ENCODE results near the gene FBRSL1.
"Not testable (repeated sequence)": the region's sequence is repeated elsewhere in the genome, so short reads cannot be mapped to it uniquely, and the experiment has no call there.

FBRSL1 gene

DNA sequence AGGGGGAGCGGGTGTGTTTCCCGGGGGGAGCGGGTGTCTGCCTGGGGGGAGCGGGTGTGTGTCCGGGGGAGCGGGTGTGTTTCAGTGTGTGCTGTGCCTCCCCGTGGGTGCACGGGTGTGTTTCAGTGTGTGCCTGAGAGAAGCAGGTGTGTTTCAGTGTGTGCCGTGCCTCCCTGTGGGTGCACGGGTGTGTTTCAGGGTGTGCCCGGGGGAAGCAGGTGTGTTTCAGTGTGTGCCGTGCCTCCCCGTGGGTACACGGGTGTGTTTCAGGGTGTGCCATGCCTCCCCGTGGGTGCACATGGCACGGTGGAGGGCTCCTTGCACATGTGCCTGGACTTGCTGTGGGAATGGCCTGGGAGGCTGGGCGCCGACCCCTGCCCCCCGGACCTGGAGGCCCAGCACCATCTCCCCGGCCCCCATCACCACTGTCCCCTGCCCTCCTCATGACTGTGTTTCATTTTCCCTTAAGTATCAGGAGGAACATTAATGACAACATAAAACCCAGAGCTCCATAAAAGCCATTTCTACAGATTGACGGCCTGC is 38.7 kb downstream of the FBRSL1 start:
- in situ Hi-C loops (cut with HindIII; ENCODE audit: low pct_ligation_motif_present, low pct_unique_long_range_greater_than_20kb, low sequenced_read_pairs) = no loop called here
- DNase-seq = no peak

DNA sequence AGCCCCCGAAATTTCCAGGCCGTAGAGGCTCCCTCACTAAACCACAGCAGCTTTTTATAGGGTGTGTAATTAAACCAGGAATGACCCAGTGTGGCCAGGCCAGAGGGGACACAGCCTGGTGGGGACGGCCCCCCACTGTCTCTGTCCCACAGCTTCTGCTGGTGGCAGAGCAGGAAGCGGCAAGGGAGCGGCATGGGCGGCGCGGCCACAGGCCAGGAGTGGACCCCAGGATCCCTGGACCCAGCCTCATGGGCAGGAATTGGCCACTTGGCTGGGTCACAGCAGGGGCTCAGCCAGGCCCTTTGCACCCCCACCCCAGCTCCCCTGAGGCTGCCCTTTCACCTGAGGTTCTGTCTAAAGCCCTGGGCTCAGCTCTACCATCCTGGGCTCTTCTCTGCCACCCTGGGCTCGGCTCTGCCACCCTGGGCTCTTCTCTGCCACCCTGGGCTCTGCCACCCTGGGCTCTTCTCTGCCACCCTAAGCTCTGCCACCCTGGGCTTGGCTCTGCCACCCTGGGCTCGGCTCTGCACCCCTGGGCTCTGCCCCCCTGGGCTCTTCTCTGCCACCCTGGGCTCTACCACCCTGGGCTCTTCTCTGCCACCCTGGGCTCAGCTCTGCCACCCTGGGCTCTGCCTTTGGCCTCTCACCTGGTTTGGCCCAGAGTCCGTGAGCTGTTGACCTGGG is 39.3 kb downstream of the FBRSL1 start:
- no peak for DNase-seq
- in situ Hi-C loops (cut with HindIII; ENCODE audit: low pct_ligation_motif_present, low pct_unique_long_range_greater_than_20kb, low sequenced_read_pairs) = no loop called here

DNA sequence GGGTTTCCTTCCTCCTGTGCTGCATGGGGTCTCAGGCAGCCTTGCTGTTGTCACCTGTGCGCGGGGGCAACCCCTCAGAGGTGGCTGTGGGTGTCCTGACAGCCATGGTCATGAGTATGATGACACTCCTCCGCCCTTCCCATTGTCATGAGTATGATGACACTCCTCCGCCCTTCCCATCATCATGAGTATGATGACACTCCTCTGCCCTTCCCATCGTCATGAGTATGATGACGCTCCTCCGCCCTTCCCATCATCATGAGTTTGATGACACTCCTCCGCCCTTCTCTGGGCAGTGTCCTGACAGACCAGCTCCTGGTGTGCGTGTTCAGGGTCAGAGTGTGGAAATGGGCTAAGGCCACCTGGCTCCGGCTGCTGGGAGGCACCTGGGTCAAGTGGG is 40.0 kb downstream of the FBRSL1 start:
- no peak for DNase-seq
- in situ Hi-C loops (cut with HindIII; ENCODE audit: low pct_ligation_motif_present, low pct_unique_long_range_greater_than_20kb, low sequenced_read_pairs) = no loop called here

DNA sequence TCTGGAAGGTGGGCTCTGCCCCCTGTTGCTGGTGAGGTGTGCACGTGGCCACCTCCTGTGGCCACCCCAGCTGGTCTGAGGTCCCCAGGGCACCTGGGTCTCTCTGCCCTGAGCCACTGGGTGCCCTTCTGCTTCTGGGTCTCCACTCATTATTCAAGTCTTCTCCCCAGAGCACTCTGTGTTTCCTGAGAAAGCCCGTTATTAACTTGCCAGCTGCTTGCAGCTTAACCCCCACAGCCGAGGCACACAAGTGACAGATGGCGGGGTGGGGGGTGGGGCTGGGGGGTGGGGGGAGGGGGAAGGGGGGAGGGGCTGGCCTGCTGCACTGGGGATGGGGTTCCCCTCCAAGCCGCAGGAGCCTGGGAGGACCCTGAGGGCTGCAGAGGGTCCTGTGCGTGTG is 40.5 kb downstream of the FBRSL1 start:
- in situ Hi-C loops (cut with HindIII; ENCODE audit: low pct_ligation_motif_present, low pct_unique_long_range_greater_than_20kb, low sequenced_read_pairs) = no loop called here
- DNase-seq = no peak

DNA sequence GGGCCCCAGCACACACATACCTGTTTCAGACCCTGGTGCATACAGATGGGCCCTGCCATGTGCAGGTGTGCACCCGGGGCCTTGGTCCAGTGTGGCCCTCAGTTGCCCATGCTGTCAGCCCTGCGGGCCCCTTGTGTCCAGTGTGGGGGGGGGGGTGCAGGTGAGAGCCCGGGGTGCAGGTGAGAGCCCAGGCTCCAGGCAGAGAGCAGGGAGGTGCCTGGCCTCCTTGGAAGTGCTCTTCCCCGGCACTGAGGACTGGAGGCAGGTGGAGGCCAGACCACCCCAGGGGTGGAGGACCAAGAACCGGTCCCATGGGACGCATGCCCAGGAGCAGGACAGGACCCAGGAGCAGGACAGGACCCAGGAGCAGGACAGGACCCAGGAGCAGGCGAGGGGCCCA is 40.9 kb downstream of the FBRSL1 start:
- no peak for DNase-seq
- in situ Hi-C loops (cut with HindIII; ENCODE audit: low pct_ligation_motif_present, low pct_unique_long_range_greater_than_20kb, low sequenced_read_pairs) = no loop called here

DNA sequence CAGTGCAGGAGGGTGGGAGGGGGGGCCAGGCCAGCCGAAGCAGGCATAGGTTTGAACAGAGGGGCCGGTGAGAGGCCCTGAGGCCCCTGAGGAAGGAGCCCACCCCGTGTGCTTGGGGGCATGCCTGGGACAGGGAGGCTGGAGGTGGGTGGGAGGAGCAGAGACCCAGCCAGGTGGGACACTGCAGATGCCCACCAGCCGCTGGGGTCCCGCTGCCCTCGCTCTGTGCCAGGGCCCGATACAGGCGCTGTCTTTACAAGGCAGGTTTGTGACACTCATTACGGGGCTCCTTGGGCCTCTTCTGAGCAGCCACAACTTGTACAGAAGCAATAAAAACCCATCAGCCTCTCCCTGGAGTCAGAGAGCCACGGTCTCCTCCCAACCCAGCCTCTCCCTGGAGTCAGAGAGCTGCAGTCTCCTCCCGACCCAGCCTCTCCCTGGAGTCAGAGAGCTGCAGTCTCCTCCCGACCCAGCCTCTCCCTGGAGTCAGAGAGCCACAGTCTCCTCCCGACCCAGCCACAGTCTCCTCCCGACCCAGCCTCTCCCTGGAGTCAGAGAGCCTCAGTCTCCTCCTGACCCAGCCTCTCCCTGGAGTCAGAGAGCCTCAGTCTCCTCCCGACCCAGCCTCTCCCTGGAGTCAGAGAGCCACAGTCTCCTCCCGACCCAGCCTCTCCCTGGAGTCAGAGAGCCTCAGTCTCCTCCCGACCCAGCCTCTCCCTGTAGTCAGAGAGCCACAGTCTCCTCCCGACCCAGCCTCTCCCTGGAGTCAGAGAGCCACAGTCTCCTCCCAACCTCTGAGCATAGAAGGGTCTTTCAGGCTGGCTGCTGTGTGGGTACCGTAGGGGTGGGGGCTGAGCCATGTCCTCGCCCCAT is 43.0 kb downstream of the FBRSL1 start:
- in situ Hi-C loops (cut with HindIII; ENCODE audit: low pct_ligation_motif_present, low pct_unique_long_range_greater_than_20kb, low sequenced_read_pairs); DNase-seq: not testable (repeated sequence)

DNA sequence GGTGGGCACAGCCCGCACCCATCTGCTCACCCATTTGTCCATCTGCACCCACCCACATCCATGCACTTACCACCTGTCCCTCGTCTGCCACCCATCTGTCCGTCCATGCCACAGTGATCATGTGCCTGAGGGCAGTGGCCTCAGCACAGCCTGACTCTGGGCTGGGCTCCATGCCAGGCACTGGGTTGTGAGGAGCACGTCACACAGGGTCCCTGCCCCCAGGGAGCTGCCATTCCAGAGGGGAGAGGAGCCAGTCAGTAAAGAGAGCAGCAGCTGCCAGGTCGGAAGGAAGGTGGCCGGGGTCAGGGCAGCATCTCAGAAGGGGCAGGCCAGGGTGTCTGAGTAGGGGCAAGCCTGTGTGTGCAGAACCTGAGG is 43.6 kb downstream of the FBRSL1 start:
- in situ Hi-C loops (cut with HindIII; ENCODE audit: low pct_ligation_motif_present, low pct_unique_long_range_greater_than_20kb, low sequenced_read_pairs) = no loop called here

DNA sequence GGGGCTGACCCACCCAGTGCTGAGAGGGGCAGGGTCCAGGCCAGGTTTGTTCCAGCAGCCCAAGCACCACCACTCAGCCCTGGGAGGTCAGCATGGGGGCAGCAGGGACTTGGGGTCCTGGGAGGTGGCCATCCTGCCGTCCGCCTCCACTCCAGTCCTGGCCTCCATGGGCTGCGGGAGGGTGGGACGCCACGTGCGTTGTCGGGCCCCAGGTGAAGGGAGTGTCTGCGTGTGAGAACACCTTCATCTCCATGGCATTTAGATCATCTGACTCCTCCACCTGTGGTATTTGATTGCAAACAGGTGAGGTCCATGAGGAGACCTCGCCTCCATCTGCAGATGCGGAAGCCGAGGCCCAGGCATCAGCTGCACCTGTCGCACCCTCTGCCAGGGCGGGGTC is 44.1 kb downstream of the FBRSL1 start:
- in situ Hi-C loops (cut with HindIII; ENCODE audit: low pct_ligation_motif_present, low pct_unique_long_range_greater_than_20kb, low sequenced_read_pairs) = no loop called here
- no peak for DNase-seq

More for the DNA sequence above, 43.6 kb downstream of the FBRSL1 start:
- no peak for DNase-seq

DNA sequence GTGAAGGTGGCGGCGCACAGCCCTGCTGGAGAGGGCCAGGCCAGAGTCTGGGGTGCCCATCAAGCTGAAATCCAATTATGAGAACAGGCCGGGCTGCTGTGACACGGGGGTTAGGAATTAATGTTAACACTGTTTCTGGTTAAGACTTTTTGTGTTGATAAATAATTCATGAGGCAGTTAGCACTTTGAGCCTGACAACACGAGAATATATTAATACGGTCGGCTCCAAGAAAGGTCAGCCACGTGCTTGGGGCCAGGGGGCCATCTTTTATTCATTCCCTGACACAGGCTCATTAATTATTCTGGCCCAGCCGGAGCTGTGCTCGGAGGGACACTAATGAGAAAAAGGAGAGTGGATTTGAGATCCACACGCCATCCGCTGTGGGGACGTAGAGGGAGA is 45.1 kb downstream of the FBRSL1 start:
- DNase-seq = no peak
- in situ Hi-C loops (cut with HindIII; ENCODE audit: low pct_ligation_motif_present, low pct_unique_long_range_greater_than_20kb, low sequenced_read_pairs) = no loop called here

DNA sequence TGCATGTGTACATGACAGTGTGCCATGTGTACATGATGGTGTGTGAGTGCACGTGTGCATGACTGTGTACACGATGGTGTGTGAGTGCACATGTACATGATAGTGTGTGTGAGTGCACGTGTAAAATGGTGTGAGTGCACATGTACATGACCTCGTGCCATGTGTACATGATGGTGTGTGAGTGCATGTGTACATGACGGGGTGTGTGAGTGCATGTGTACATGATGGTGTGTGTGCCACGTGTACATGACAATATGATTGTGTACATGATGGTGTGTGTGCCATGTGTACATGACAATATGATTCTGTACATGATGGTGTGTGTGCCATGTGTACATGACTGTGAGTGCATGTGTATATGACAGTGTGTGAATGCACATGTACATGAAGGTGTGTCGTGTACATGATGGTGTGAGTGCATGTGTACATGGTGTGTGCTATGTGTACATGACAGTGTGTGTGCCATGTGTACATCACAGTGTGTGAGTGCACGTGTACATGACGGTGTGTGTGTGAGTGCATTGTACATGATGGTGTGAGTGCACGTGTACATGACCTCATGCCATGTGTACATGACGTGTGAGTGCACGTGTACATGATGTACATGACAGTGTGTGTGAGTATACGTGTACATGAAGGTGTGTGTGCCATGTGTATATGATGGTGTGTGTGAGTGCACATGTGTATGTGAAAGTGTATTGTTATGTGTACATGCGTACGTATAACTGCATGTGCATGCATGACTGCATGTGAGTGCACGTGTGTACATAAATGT is 46.3 kb downstream of the FBRSL1 start:
- no peak for DNase-seq
- in situ Hi-C loops (cut with HindIII; ENCODE audit: low pct_ligation_motif_present, low pct_unique_long_range_greater_than_20kb, low sequenced_read_pairs) = no loop called here

DNA sequence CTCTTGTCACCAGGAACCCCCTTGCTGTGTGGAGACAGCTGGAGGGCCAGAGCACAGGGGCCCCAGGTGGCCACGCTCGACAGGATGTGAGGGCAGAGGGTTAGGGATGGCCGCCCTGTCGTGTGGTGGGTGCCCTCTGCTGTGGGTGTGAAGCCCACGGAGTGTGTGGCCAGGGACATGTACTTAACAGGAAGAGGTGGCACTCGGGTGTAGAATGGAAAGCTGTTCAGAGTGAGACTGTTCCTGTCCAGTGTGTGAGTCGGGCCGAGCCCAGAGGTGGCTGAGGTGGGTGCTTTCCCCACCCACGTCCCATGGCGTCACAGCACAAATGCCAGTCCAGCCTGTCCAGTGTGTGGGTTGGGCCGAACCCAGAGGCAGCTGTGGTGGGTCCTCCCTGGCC is 47.1 kb downstream of the FBRSL1 start:
- no peak for DNase-seq
- in situ Hi-C loops (cut with HindIII; ENCODE audit: low pct_ligation_motif_present, low pct_unique_long_range_greater_than_20kb, low sequenced_read_pairs) = no loop called here

DNA sequence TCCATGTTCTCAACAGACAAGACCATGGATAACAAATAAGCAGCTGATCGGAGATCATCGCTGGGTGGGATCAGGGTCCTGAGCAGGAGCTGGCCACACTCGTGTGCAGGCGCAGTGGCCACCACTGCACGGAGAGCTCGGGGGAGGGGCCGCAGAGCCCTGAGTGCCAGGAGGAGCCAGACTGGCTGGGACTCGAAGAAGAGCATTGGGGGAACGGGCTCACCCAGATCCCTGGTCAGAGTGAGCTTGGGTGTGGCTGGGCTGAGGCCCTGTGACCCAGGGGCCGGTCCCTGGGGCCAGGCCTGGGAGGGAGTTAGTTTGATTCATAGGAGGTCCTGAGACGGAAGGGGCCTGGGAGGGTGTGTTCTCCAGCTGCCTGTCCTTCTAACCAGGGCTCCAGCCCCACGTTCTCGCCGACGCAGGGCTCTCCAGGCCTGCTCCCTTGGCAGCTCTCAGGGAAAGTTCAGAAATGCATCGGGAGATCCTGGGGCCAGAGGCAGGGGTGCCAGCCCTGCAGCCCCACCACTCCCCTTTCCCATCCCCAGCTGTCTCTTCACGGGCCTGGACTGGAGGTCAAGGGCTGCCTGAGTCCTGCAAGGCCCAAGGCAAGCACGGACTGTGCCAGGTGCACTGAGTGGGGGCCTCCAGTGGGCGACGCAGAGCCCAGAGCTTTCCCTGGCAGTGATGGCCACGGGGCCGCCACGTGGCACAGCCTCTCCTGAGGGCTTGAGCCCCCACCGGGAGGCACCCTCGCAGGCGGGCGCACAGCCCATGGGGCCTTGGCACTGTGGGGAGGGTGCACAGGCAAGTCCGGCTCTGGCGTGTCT is 48.1 kb downstream of the FBRSL1 start:
- in situ Hi-C loops (cut with HindIII; ENCODE audit: low pct_ligation_motif_present, low pct_unique_long_range_greater_than_20kb, low sequenced_read_pairs) = no loop called here
- DNase-seq = no peak

DNA sequence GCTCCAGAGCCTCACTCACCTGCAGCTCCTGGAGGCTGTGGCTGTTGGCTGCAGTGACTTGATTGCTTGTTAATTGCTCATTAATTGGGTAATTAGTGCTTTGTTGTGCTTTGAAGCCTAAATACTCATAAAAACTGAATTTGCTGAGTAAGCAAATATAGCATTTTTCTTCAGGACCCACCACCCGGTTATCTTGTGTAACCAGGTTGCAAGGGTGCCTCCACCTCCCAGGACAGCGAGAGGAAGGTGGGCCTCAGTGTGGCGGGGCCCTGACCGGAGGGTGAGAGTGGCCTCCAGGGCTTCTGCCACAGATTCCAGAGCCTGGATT is 48.7 kb downstream of the FBRSL1 start:
- no peak for DNase-seq
- in situ Hi-C loops (cut with HindIII; ENCODE audit: low pct_ligation_motif_present, low pct_unique_long_range_greater_than_20kb, low sequenced_read_pairs) = no loop called here

DNA sequence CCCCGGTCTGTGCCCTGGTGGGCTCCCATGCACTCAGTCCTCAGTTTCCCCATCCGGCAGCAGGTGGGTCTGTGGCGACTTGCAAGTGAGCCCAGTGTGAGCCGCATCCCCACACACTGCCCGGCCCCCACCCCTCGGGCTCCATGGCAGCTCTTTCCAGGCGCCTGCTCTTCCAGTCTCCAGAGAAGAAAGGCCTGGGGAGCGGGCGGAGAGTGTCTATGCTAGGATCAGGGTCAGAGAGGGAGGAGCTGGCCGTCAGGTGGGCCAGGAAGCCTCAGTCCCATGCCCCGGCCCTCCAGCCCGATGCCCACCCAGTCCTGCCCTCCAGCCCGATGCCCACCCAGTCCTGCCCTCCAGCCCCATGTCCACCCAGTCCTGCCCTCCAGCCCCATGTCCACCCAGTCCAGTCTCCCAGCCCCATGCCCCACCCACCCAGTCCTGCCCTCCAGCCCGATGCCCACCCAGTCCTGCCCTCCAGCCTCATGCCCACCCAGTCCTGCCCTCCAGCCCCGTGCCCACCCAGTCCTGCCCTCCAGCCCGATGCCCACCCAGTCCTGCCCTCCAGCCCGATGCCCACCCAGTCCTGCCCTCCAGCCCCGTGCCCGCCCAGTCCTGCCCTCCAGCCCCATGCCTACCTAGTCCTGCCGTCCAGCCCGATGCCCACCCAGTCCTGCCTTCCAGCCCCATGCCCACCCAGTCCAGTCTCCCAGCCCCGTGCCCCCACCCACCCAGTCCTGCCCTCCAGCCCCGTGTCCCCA is 49.2 kb downstream of the FBRSL1 start:
- no peak for DNase-seq
- in situ Hi-C loops (cut with HindIII; ENCODE audit: low pct_ligation_motif_present, low pct_unique_long_range_greater_than_20kb, low sequenced_read_pairs) = no loop called here

DNA sequence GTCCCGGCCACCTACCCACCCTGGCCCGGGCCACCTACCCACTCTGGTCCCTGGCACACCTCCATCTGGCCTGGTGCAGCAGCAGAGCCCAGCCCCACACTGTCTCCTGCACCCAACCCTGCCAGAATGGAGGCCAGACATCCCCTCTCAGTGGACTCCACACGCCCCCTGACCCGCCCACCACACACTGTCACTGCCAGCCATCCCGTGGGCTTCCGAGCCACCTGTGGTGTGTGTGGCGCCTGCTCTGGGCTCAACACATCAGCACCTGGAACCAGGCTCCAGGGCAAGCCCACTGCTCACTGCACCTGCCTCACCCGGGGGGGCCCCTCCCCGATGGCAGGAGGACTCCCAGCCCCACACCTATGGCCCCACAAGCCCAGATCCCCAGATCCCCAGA is 50.5 kb downstream of the FBRSL1 start:
- in situ Hi-C loops (cut with HindIII; ENCODE audit: low pct_ligation_motif_present, low pct_unique_long_range_greater_than_20kb, low sequenced_read_pairs) = no loop called here
- no peak for DNase-seq

DNA sequence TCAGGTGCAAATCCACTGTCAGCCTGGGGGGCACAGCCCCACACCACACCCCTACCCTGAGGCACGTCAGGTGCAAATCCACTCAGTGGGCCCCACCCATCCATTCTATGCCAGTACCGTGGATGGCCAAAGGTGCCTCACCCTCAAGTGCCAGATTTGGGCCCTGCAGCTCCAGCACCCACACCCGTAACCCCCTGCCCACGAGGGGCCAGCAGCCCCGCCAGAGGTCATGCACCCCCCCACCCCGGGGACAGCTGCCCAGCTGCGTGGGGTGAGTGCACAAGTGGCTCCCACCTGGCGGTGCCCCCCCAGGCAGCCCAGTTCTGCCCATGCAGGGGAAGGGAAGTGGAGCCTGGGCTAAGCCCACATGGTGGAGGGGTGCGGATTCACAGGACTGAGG is 51.2 kb downstream of the FBRSL1 start:
- no peak for DNase-seq
- in situ Hi-C loops (cut with HindIII; ENCODE audit: low pct_ligation_motif_present, low pct_unique_long_range_greater_than_20kb, low sequenced_read_pairs) = no loop called here

DNA sequence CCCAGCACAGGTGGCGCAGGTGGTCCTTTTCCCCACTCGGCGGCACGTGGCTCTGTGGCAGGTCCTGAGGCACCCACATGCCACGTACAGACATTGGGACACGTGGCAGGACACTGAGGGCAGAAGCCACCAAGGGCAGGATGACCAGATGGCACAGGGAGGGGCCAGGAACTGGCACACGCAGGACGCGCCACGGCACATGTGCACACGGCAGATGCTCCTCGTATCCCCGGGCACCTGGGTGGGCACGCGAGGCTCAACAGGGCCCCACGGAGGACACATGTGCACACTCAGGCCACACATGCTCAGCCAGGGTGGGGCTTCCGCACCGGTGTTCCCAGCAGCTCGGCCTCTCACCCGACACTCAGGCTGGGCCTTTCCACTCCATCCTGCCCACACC is 52.0 kb downstream of the FBRSL1 start:
- DNase-seq = no peak
- in situ Hi-C loops (cut with HindIII; ENCODE audit: low pct_ligation_motif_present, low pct_unique_long_range_greater_than_20kb, low sequenced_read_pairs) = no loop called here

DNA sequence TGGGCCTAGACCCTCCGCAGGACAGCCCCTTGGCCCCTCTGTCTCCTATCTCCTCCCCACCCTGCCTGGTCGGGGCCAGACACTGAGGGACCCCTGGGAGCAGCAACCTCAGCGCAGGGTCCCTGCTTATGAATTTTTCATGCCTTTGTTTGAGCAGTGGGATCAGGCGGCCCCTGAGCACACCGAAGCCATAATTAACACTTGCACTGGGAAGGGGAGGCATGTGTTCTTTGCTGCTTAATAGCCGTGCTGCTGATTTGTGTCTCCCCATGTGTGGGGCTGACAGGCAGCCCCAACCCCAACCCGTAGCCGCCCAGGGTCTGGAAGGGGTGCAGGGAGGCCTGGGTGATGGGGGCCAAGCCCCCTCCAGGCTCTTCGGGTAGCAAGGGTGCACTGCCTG is 52.7 kb downstream of the FBRSL1 start:
- no peak for DNase-seq
- in situ Hi-C loops (cut with HindIII; ENCODE audit: low pct_ligation_motif_present, low pct_unique_long_range_greater_than_20kb, low sequenced_read_pairs) = no loop called here

Data from ACHN (cell line).